ENCODE measurements around the gene TMEM86A.

GRCh38 chr11:18720091-18720807, 21.7 kb downstream of the TMEM86A start:
- no peak for TF ChIP-seq CTCF (conservative IDR thresholded peaks at IDR 0.05; ENCODE audit: low read length)
- TF ChIP-seq EZH2phosphoT487 (IDR thresholded peaks at IDR 0.05; ENCODE audit: borderline replicate concordance, low read depth, low read length), result no peak

All from OCI-LY7 (cell line).